GM21367 (cell line): Measurements from ENCODE around the gene HNF4A.

Experiments used
- ATAC-seq: cut with Tn5 transposase; IDR thresholded peaks from one replicate; pipeline ENCODE4 v1.9.1; 2021; ENCODE audit not compliant: unreplicated experiment

Gene HNF4A

DNA sequence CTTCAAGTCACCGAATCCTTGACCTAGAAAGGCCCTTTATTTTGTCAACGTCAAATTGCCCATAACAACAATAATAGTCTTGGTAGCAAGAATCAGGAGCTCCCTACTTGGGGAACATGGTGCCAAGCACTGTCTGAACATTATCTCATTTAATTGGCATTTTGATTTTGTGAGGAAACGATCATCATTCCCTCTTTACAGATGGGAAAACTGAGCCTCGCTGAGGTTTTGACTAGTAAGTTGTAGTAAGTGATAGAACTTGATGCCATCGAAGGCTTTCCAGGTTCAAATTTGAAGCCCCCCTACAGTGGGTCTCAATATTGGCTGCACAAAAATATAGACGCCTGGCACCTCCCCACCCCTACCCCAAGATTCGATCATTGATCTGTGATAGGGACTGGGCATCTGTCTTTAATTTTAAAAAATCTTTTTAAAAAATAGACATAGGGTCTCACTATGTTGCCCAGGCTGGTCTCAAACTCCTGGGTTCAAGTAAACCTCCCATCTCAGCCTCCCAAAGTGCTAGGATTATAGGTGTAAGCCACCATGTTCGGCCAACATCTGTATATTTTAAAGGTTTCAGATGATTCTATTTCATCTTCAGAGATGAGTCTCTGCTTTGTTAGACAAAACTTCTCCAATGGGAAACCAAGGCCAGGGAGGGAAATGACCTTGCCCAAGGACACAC lies 36.7 kb downstream of the HNF4A start:
- ATAC-seq: no peak

DNA sequence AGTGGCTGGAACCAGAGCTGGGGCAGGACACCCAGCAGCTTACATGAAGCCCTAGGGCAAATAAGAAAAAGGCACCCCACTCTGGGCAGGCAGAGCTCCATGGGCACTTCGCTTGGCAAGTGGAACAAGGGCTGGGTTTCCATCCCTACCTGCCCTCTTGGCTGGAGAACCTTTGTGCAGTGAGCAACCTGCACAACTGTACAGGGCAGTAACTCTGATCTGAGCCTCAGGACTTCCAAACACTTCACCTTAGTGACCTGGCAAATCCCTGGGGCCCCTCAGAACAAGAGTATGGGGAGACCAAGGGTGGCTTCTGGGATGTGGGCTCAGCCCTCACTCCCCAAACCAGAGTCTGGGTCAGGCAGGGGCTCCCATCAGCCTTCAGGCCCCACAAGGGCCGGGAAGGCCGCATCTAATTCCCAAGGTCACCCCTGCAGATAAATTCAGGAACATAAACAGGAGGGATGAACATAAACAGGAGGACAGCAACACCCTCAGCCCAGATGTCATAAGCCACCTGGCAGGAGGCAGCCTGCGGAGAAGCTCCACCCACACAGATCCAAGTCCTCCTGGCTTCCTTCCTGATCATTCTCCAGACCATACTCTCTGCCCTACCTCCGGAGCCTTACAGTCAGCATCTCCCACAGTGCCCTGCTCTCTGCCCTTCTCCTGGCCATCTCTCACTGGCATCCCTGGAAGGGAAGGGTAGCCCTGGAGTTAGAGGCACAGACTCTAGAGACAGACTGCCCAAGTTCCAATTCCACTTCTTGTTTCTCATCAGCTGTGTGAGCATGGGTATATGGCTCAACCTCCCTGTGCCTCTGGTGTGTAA lies 37.5 kb downstream of the HNF4A start:
- no peak for ATAC-seq

DNA sequence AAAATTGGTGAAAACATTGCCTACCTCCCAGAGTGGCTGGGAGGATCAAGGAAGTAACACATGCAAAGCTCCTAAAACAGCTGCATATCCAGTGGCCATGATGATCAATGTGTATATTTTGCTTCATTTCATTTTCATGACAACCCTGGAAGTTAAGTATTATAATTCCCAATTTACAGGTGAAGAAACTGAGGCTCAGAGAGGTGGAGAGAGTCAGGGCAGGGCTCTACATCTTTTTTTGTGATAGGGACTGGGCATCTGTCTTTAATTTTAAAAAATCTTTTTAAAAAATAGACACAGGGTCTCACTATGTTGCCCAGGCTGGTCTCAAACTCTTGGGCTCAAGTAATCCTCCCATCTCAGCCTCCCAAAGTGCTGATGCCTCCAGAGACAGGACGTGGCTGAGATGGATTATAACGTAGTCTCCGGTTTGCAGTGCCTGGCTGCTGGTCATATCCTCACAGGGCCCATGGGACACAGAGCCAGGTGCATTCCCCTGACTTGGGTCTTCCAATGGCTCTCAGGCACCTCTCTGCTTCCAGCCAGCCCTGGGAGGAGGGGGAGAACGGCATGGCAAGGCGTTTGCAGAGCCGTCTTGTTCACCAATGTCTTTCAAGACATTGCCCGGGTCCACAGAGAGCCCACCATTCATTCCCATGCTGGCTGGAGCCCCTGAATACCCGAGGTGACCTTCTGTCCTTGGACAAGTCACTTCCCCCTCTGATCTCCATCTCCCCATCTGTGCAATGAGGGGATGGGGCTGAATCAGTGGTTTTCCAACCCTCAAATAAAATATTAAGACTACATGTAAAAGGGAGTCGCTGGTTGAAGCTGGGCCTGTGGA lies 38.3 kb downstream of the HNF4A start:
- no peak for ATAC-seq

DNA sequence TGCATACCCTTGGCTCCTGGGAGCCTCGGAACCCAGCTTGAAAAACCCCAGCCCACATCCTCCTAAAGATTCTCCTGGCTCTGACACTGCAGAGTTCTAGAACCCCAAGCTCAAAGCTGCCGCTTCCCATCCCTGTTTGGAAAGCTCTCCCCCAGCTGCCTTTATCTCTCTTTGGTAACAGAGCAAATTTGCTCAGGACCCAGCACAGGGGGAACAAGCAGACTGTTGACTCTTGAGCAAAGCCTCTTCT lies 38.9 kb downstream of the HNF4A start:
- ATAC-seq: no peak

DNA sequence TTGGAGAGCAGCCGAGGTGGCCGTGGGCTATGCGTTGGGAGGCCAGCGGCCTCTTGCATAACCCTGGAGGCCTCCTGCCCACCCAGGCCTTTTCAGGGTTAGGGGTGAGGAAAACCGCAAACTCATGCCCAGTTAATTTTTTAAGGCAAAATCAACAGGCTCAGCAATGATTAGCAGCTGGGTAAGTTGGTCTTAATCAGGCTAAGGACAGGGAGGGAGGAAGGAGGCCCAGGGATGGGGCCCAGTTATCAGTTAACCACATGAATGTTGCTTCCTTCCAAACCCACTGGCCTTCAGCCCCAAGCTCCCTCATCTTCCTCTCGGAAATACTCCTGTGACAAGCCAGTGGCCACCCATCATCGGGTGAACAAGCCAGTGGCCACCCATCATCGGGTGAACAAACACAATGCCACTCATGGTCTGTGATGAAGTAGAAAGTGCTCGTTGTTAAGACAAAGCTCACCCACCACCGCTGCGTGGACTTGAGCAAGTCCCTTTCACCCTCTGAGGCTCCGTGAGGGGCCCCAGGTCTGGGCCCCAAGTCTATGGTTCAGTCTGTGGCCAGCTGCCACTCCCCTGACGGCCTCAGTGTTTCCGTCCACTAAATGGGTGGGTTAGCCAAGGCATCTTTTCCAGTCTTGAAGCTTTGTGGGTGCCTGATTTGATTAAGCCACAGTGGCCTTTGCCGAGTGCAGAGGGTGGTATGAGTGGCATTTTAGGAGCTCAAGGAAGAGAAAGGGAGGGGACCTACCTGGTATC lies 39.4 kb downstream of the HNF4A start:
- no peak for ATAC-seq

DNA sequence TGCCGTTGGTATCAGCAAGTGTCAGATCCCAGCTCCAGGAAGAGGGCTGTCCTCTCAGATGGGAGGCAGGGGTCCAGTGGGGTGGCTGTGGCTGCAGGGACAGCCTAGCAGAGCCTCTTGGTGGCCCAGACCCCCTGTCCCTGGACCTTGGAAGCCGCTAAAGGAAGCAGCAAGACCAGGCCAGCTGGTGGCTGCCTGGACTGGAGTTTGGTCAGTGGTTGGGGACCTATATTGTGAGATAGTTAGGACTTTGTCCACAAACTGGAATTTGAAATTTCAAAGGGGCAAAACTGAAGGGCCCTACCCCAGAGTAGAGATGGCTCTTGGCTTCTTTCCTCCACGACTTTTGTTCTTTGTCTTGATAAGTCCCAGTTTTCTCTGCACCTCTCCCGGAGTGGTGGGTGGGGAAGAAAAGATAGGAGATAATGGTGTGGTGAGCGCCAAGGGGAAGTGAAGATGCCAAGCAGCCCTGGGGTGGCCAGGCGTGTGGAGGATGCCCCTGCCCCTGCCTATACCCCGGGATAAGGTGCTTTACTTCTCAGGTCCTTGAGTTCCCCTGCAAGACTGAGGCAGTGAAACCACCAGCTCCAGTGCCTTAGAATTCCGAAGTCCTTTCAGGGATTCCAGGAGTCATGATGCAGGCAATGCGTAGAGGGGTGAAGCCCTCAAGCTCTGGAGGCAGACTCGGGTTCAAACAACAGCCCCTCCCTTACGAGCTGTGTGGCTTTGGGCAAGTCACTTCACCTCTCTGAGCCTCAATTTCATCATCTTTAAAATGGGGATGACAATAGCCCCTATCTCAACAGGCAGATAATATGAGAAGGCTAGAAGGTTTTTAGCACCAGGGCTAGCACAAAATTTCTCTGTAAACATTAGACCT lies 40.2 kb downstream of the HNF4A start:
- no peak for ATAC-seq

DNA sequence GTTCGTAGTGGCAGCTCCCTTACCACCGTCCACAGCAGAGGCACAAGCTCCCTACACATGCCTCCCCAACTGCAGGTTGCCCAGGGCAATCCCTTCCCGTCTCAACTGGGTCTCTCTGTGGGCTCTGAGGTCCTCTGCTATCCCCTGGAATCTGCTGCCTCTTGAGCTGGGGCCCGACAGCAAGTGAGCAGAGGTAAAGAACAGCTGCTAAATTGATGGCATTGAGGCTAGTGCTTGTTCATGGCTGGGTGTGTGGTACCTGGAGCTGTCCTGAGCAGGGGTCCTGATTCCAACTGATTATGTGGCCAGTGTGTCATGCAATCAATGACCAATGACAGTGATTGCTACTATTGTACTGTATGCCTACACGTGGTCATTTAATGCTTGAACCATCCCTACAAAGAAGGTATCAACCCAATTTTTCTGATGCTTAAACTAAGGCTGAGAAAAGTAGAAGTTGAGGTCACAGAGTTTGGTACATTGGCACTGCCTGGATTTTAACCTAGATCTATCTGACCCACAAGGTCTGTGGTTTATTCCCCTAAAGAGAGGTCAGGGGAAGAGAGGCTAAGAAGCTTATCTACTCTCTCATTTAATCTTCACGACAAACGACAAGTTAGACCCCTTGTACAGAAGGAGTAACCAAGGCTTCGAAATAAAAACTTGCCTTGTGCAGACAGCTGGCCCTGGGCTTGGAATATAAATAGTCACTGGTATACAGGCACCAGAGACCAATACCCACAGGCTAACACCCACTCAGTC lies 41.1 kb downstream of the HNF4A start:
- no peak for ATAC-seq

DNA sequence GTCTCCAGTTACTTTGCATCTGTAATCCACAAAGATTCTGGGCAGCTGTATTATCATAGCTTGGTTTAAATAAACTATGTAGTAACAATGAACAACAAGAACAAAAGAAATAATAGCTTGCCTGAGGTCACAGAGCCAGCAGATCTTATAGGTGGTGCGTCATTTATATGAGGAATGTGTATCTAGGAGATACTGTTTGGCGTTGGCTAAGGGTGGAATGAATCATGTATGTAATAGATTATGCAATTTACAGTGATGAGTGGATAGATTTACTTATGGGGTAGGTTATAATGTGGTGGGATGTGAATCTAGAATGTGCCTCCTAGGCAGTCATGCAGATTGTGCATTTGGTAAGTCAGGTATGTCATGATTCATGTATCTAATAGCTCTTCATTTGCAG lies 42.8 kb downstream of the HNF4A start:
- ATAC-seq: no peak

DNA sequence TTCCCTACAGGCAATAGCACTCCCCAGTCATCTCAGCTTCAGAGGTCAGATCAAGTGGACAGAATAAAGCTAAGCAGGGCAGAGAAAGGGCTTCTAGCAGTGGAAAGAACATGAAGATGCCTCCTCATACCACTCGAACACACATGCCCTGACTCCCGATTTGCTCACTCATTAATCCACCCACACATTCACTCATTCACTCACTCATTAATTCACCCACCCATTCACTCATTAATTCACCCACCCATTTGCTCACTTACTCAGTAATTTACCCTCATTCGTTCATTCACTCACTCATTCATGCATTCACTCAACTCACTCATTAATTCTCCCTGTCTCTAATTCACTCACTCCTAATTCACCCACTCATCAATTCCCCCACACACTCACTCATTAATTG lies 43.9 kb downstream of the HNF4A start:
- ATAC-seq: no peak

DNA sequence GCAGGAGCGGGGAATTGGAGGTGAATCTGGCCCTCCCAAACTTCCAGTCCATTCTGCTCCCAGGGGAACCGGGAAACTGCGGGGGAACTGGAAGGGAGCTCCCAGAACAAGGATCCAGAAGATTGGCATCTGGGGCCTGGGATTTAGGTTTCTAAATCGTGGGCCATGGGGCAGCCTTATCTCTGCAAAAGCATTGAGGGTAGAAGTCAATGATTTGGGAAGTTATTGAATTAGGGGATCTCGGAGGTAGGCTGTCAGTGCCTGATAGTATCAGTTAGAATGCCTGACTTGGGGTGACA lies 45.1 kb downstream of the HNF4A start:
- ATAC-seq: no peak

DNA sequence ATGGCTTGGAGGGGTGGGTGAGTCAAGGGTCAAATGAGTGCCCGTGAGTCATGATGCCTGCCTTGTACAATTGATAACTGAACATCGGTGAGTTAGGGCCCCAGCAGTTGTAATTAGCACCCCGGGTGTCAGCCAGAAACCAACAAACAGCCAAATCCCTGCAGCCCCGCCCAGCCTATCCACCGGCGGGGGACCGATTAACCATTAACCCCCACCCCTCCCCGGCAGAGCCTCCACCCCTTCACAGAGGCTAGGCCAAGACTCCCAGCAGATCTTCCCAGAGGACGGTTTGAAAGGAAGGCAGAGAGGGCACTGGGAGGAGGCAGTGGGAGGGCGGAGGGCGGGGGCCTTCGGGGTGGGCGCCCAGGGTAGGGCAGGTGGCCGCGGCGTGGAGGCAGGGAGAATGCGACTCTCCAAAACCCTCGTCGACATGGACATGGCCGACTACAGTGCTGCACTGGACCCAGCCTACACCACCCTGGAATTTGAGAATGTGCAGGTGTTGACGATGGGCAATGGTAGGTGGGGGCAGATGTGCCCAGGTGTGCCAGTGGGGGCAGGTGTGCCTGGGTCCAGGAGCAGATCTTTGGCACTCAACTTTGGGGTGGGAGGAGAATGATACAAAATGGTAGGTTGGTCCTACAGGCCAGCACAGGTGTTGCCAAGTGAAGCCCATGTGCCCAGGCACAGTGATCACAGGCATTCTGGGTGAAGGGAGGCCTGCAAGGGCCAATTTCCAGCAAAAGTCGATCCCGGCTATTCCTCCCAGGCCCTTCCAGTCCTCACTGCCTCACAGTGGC lies 45.7 kb downstream of the HNF4A start:
- ATAC-seq: no peak

DNA sequence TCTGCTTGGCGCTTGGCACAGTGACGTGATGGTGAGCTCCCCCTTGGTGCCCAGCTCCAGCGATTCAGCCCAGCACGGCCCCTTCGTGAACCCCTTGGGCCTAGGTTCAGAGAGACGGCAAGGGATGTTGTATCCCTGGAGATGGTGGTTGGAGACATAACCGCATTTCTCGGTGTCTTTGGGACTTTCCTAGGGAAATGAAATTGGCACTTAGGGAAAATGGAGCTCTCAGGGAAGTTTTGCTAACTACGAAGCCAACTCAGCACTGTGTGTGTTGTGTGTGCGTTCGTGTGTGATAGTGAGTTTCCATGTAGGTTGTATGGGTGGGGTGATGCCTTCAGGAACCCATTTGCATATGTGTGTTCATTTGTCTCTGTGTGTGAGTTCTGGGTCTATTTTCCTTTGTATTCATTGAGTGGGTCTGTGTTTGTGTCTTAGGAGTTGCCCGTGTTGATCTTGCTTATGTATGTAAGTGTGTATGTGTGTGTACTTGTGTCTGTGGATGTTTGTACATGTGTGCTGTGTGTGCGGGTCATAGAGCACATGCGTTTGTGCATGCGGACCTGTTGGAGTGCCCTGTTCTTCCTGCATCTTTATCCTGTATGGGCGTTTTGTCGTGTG lies 46.4 kb downstream of the HNF4A start:
- no peak for ATAC-seq

DNA sequence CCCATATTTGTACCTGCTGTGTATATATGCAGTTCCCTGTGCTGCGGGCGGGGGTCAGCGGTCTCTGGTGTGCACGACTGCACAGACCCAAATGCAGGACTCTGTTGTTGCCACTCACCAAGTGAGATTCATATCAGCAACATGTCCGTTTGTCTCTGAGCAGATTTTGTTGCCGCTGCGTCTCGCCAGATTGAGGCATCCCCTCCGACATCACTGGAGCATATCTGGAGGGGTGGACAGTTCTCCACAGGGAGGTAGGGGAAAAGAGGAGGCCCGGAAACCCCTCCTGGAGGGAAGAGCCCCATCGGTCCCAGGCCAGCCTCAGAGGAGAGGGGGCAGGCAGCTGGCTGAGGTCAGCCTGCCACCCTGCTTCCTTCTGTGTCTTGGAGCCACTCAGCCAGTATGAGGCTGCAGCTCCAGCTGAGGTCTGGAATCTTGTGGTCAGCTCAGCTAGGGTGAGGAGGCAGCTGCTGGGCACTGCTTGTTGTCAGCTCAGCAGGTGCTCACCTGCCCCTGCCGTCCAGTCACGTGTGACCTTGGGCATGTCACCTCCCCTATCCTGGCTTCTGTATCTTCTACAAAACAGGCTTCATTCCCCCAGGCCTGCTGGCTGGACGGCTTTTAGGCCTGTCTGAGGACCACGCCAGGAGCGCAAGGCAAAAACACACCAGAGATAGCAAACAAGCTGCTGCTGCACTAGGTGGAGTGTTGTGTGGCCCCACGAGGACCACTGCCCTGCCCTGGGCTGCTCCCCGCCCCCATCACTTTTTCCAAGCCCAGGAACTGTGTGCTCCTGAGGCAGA lies 47.1 kb downstream of the HNF4A start:
- no peak for ATAC-seq

DNA sequence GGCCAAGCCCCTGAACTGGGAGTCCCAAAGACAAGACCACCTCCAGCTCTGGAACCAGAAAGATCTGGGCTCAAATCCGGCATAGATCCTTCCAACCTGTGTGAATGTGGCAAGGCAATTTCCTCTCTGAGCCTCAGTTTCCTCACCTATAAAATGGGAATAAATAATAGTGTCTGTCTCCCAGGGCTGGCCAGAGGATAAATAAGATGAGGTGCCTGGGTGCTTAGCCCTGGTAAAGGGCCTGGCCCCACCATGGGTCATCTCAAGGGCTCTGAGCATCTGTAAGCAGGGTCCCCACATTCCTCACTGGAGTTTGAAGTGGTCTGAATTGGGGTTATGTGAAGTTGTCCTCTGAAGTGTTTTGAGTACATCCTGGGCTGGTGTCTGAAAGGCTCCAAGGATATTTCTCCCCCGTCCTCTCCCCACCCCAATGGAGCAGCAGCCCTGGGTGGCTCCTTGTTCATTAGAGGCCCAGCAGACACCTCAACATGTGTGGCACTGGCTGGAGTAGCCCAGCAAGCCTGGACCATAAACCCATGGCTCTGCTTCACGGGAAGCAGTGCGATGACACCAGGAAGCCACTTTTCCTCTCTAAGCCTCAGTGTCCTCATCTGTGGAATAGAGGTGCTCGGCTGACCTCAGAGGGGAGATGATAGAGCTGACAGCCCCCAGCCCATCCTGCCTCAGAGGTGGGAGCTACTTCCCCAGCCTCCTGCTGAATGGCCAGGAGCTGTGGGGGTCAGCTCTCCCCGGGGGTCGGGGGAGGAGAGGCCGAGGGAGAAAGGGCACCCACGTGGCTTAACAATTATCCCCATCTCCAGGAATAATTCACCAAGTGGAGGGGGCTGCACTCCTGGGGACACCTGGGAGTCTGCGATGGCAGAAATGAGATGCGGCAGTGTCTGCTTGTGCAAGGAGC lies 48.0 kb downstream of the HNF4A start:
- ATAC-seq: no peak

DNA sequence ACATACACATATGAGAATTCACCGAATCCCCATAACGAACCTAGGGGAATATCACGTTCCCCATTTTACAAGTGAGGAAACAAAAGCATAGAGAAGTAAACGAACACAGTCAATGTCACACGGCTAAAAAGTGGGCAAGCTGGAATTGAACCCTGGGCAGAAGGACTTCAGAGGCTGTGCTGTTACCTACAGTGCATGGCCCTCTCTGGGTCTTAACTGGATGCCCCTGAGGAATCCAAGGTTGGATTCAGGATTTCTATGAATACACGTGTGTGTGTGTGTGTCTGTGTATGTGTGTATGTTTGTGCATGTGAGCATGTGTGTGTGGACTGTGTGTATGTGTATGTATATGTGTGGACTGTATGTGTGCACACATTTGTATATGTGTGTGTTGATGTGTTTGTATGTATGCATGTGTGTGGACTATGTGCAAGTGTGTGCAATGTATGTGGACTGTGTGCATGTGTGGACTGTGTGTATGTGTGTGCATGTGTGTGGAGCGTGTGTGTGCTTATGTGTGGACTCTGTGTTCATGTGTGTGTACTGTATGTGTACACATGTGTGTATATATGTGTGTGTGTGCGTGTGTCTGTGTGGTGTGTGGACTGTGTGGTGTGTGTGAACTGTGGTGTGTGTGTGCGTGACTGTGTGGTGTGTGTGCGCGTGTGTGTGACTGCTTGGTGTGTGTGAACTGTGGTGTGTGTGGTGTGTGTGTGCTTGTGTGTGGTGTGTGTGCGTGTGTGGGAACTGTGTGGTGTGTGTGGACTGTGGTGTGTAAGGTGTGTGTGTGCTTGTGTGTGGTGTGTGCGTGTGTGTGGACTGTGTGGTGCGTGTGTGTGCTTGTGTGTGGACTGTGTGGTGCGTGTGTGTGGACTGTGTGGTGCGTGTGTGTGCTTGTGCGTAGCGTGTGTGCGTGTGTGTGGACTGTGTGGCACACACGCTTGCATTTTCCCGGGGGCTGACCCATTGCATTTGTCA lies 49.0 kb downstream of the HNF4A start:
- no peak for ATAC-seq
